ENCODE results near the gene TMEM151B. TPM values are rescaled to one million over a fixed set of nuclear protein-coding genes. Genes with fewer than 3 reads are reported as not detected.

The TMEM151B gene
- total and polyA plus RNA-seq, 9 donors, result 0.09 to 0.48 (median 0.30) TPM

GRCh38 chr6:44265007-44265721, 5.1 kb upstream of the TMEM151B start, which contains the start of gene NFKBIE:
Gene NFKBIE (minus strand): TSS chr6:44265551. CDS start chr6:44265346, 205 bp downstream.
- Histone ChIP-seq H3K27ac (ENCODE audit: low read length) (peak within 1 kb of the TSS; percentile 90), H3K9me3 (replicated peaks; ENCODE audit: control insufficient read depth, low read depth, low read length) (no peaks in the 10 kb centered on the region), H3K4me1 (ENCODE audit: control insufficient read depth, insufficient read depth, low read length) (peaks cover 30% of the 10 kb centered on the region), H3K36me3 (ENCODE audit: control insufficient read depth, insufficient read depth, low read length) (peaks cover 11% of the 10 kb centered on the region), H3K4me3 (ENCODE audit: low read length) (peak within 1 kb of the TSS; percentile 90), H3K27me3 (ENCODE audit: control insufficient read depth, insufficient read depth, low read length) (peaks cover 25% of the 10 kb centered on the region)
- DNase-seq, result peak; percentile 96
- under 1% methylated on average over 66 of the region's 72 CpGs for WGBS (ENCODE audit: insufficient coverage)

- peak overlapping the region; percentile 90 for H3K4me3 ChIP-seq (ENCODE audit: low read length)
- DNase-seq, result no peak
- peaks cover 26% of the 10 kb centered on the region for H3K27me3 ChIP-seq (ENCODE audit: control insufficient read depth, insufficient read depth, low read length)
- 74% methylated on average over 11 of the region's 17 CpGs for WGBS (ENCODE audit: insufficient coverage)
- H3K9me3 ChIP-seq (replicated peaks; ENCODE audit: control insufficient read depth, low read depth, low read length), result no peaks in the 10 kb centered on the region
- H3K27ac ChIP-seq (ENCODE audit: low read length), result peak overlapping the region; percentile 54
- peaks cover 10% of the 10 kb centered on the region for H3K36me3 ChIP-seq (ENCODE audit: control insufficient read depth, insufficient read depth, low read length)
- peaks cover 30% of the 10 kb centered on the region for H3K4me1 ChIP-seq (ENCODE audit: control insufficient read depth, insufficient read depth, low read length)
Measured at GRCh38 chr6:44265722-44266233, 4.5 kb upstream of the TMEM151B start.

- WGBS (ENCODE audit: insufficient coverage), result 33% methylated on average over 1 of the region's 3 CpGs
- H3K4me1 ChIP-seq (ENCODE audit: control insufficient read depth, insufficient read depth, low read length), result peaks cover 30% of the 10 kb centered on the region
Measured at GRCh38 chr6:44266347-44266746, 3.9 kb upstream of the TMEM151B start.

GRCh38 chr6:44267252-44267651, 3.0 kb upstream of the TMEM151B start:
- DNase-seq, result no peak
- Histone ChIP-seq H3K27ac (ENCODE audit: low read length) (no peak overlapping the region), H3K9me3 (replicated peaks; ENCODE audit: control insufficient read depth, low read depth, low read length) (no peaks in the 10 kb centered on the region), H3K36me3 (ENCODE audit: control insufficient read depth, insufficient read depth, low read length) (no peaks in the 10 kb centered on the region), H3K27me3 (ENCODE audit: control insufficient read depth, insufficient read depth, low read length) (peaks cover 39% of the 10 kb centered on the region), H3K4me3 (ENCODE audit: low read length) (no peak overlapping the region), H3K4me1 (ENCODE audit: control insufficient read depth, insufficient read depth, low read length) (peaks cover 28% of the 10 kb centered on the region)
- WGBS (ENCODE audit: insufficient coverage), result no CpG with 5 or more reads among the region's 10 CpGs

More at GRCh38 chr6:44266347-44266746, 3.9 kb upstream of the TMEM151B start:
- Histone ChIP-seq H3K36me3 (ENCODE audit: control insufficient read depth, insufficient read depth, low read length) (peaks cover 7% of the 10 kb centered on the region), H3K27ac (ENCODE audit: low read length) (no peak overlapping the region), H3K27me3 (ENCODE audit: control insufficient read depth, insufficient read depth, low read length) (peaks cover 30% of the 10 kb centered on the region), H3K4me3 (ENCODE audit: low read length) (no peak overlapping the region), H3K9me3 (replicated peaks; ENCODE audit: control insufficient read depth, low read depth, low read length) (no peaks in the 10 kb centered on the region)
- DNase-seq, result no peak

- H3K4me3 ChIP-seq (ENCODE audit: low read length), result no peak overlapping the region
- peak; percentile 58 for DNase-seq
- peaks cover 49% of the 10 kb centered on the region for H3K27me3 ChIP-seq (ENCODE audit: control insufficient read depth, insufficient read depth, low read length)
- H3K27ac ChIP-seq (ENCODE audit: low read length), result no peak overlapping the region
- no peaks in the 10 kb centered on the region for H3K36me3 ChIP-seq (ENCODE audit: control insufficient read depth, insufficient read depth, low read length)
- WGBS (ENCODE audit: insufficient coverage), result 30% methylated on average over 2 of the region's 5 CpGs
- no peaks in the 10 kb centered on the region for H3K9me3 ChIP-seq (replicated peaks; ENCODE audit: control insufficient read depth, low read depth, low read length)
- peaks cover 19% of the 10 kb centered on the region for H3K4me1 ChIP-seq (ENCODE audit: control insufficient read depth, insufficient read depth, low read length)
Measured at GRCh38 chr6:44268095-44268628, 2.1 kb upstream of the TMEM151B start.

GRCh38 chr6:44269178-44269920, 901 bp upstream of the TMEM151B start:
- no peak overlapping the region for H3K27ac ChIP-seq (ENCODE audit: low read length)
- no peak overlapping the region for H3K4me3 ChIP-seq (ENCODE audit: low read length)
- no peaks in the 10 kb centered on the region for H3K9me3 ChIP-seq (replicated peaks; ENCODE audit: control insufficient read depth, low read depth, low read length)
- H3K4me1 ChIP-seq (ENCODE audit: control insufficient read depth, insufficient read depth, low read length), result peaks cover 7% of the 10 kb centered on the region
- WGBS (ENCODE audit: insufficient coverage), result no CpG with 5 or more reads among the region's 1 CpG
- peaks cover 58% of the 10 kb centered on the region for H3K27me3 ChIP-seq (ENCODE audit: control insufficient read depth, insufficient read depth, low read length)
- no peaks in the 10 kb centered on the region for H3K36me3 ChIP-seq (ENCODE audit: control insufficient read depth, insufficient read depth, low read length)
- no peak for DNase-seq

- no peaks in the 10 kb centered on the region for H3K36me3 ChIP-seq (ENCODE audit: control insufficient read depth, insufficient read depth, low read length)
- WGBS (ENCODE audit: insufficient coverage), result under 1% methylated on average over 64 of the region's 90 CpGs
- no peak overlapping the region for H3K27ac ChIP-seq (ENCODE audit: low read length)
- no peak for DNase-seq
- H3K9me3 ChIP-seq (replicated peaks; ENCODE audit: control insufficient read depth, low read depth, low read length), result no peaks in the 10 kb centered on the region
- no peak overlapping the region for H3K4me3 ChIP-seq (ENCODE audit: low read length)
- H3K27me3 ChIP-seq (ENCODE audit: control insufficient read depth, insufficient read depth, low read length), result peaks cover 70% of the 10 kb centered on the region
- peaks cover 2% of the 10 kb centered on the region for H3K4me1 ChIP-seq (ENCODE audit: control insufficient read depth, insufficient read depth, low read length)
Measured at GRCh38 chr6:44270526-44271405, 516 bp downstream of the TMEM151B start.

- Histone ChIP-seq H3K4me1 (ENCODE audit: control insufficient read depth, insufficient read depth, low read length) (peaks cover 5% of the 10 kb centered on the region), H3K4me3 (ENCODE audit: low read length) (no peak overlapping the region), H3K9me3 (replicated peaks; ENCODE audit: control insufficient read depth, low read depth, low read length) (no peaks in the 10 kb centered on the region), H3K27ac (ENCODE audit: low read length) (no peak overlapping the region), H3K36me3 (ENCODE audit: control insufficient read depth, insufficient read depth, low read length) (no peaks in the 10 kb centered on the region), H3K27me3 (ENCODE audit: control insufficient read depth, insufficient read depth, low read length) (peaks cover 72% of the 10 kb centered on the region)
- 73% methylated on average over 4 of the region's 6 CpGs for WGBS (ENCODE audit: insufficient coverage)
- no peak for DNase-seq
Measured at GRCh38 chr6:44271406-44271723, 1.1 kb downstream of the TMEM151B start.

- H3K4me1 ChIP-seq (ENCODE audit: control insufficient read depth, insufficient read depth, low read length), result peaks cover 8% of the 10 kb centered on the region
- H3K27ac ChIP-seq (ENCODE audit: low read length), result no peak overlapping the region
- no peak for DNase-seq
- no peak overlapping the region for H3K4me3 ChIP-seq (ENCODE audit: low read length)
- no CpG with 5 or more reads among the region's 3 CpGs for WGBS (ENCODE audit: insufficient coverage)
- H3K9me3 ChIP-seq (replicated peaks; ENCODE audit: control insufficient read depth, low read depth, low read length), result no peaks in the 10 kb centered on the region
- H3K36me3 ChIP-seq (ENCODE audit: control insufficient read depth, insufficient read depth, low read length), result no peaks in the 10 kb centered on the region
- H3K27me3 ChIP-seq (ENCODE audit: control insufficient read depth, insufficient read depth, low read length), result peaks cover 75% of the 10 kb centered on the region
Measured at GRCh38 chr6:44271914-44272313, 1.7 kb downstream of the TMEM151B start.

Data from muscle of leg (tissue), 11 donors.